Colonic mucosa (tissue), 4 donors: ENCODE data around the gene HACD2. TPM values are rescaled to one million over a fixed set of nuclear protein-coding genes. Genes with fewer than 3 reads are reported as not detected.

ENCODE experiments used
- DNase-seq: peaks from one replicate; pipeline ENCODE4 v3.0.0-alpha.2; 2020
- H3K27ac ChIP-seq: fragments of 200-600 bp; one replicate; pipeline ENCODE4 v1.8.0; 2021
- H3K27me3 ChIP-seq: fragments of 200-600 bp; one replicate; pipeline ENCODE4 v1.8.0; 2021
- H3K36me3 ChIP-seq: fragments of 200-600 bp; one replicate; pipeline ENCODE4 v1.8.0; 2021
- H3K4me1 ChIP-seq: fragments of 200-600 bp; one replicate; pipeline ENCODE4 v1.8.0; 2021; ENCODE audit warnings: mild to moderate bottlenecking
- H3K4me3 ChIP-seq: fragments of 200-600 bp; one replicate; pipeline ENCODE4 v1.8.0; 2021
- H3K9ac ChIP-seq, 2 donors: one replicate each; pipeline ENCODE4 v1.7.0; 2013; ENCODE audit warnings: control low read depth in 2 of 2, low read depth in 2 of 2, low read length in 2 of 2
- H3K9me3 ChIP-seq: fragments of 200-600 bp; one replicate; pipeline ENCODE4 v1.8.0; 2021
- intact Hi-C: fragments of 100-400 bp; cut with DNase I; formaldehyde crosslinking; loops from one replicate; pipeline ENCODE4 v1.14.1; 2022
- total RNA-seq, 2 donors: library from RNA; stranded (reverse); fragmentation: NEBNext Ultra II Directional in 1 of 2; extraction: Animal tissue kit (Norgen Biotek cat#: 25700) in 1 of 2; gene quantifications; one replicate each; pipeline ENCODE4 v1.2.1, GENCODE V29; 2021
- TF ChIP-seq, protein P1 (sequence below): fragments of 200-600 bp; IDR thresholded peaks from one replicate; pipeline ENCODE4 v1.8.0; 2022; ENCODE audit warnings: antibody characterized with exemption, mild to moderate bottlenecking
- donor health status: healthy.
- donor health status: DM: no; HTN: no; CAD: no.
- donor health status: DM: no; HTN: no; CAD: no.

HACD2 gene
- total RNA-seq, 2 donors from 2014 or later: 60.3 to 61.2 TPM

DNA sequence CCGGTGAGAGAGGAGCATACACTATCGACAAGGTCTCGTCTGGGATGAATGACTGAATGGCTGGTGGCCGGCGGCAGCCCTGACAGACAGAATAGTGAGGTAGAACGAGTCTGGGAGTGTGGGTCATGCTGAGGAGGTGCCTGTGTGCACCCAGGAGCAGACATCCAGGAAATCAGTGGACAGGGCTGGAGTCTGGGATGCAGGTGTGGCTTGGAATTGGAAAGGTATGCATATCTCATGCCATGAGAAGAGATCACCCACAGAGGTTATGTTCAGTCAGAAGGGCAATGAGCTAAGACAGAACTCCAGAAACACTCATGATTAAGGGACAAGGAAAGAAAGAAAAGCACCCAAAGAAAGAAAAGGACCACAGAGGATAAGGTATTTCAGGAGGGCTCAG lies 20.8 kb downstream of the HACD2 start:
- Histone ChIP-seq H3K36me3 (no peaks in the 10 kb centered on the region), H3K4me1 (no peaks in the 10 kb centered on the region), H3K9me3 (no peaks in the 10 kb centered on the region), H3K27me3 (no peaks in the 10 kb centered on the region), H3K4me3 (no peak overlapping the region), H3K9ac (no peak overlapping the region), H3K27ac (no peak overlapping the region)
- intact Hi-C loops: no loop called here
- DNase-seq: no peak
- TF ChIP-seq, protein P1, sequence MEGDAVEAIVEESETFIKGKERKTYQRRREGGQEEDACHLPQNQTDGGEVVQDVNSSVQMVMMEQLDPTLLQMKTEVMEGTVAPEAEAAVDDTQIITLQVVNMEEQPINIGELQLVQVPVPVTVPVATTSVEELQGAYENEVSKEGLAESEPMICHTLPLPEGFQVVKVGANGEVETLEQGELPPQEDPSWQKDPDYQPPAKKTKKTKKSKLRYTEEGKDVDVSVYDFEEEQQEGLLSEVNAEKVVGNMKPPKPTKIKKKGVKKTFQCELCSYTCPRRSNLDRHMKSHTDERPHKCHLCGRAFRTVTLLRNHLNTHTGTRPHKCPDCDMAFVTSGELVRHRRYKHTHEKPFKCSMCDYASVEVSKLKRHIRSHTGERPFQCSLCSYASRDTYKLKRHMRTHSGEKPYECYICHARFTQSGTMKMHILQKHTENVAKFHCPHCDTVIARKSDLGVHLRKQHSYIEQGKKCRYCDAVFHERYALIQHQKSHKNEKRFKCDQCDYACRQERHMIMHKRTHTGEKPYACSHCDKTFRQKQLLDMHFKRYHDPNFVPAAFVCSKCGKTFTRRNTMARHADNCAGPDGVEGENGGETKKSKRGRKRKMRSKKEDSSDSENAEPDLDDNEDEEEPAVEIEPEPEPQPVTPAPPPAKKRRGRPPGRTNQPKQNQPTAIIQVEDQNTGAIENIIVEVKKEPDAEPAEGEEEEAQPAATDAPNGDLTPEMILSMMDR: no peak

DNA sequence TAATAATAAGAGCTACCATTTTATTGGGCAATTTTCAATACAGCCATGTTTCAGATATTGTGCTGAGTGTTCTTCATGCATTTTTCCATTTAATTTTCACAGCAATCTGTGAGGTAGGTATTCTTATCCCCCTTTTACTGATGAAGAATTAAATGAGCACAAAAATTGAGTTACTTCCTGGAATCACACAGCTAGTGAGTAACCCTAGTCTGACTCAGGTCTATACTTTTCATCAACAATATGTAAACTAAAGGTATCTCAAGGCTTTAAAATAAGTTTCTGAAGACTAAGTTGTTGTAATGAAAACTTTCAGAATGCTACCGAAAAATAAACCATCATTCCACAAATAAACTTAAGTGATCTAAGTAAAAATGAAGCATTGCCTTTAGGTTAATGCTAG lies 22.3 kb downstream of the HACD2 start:
- Histone ChIP-seq H3K27ac (no peak overlapping the region), H3K36me3 (no peaks in the 10 kb centered on the region), H3K9ac (no peak overlapping the region), H3K27me3 (no peaks in the 10 kb centered on the region), H3K4me1 (no peaks in the 10 kb centered on the region), H3K4me3 (no peak overlapping the region), H3K9me3 (no peaks in the 10 kb centered on the region)
- intact Hi-C loops: no loop called here
- DNase-seq: no peak
- TF ChIP-seq, protein P1: no peak

DNA sequence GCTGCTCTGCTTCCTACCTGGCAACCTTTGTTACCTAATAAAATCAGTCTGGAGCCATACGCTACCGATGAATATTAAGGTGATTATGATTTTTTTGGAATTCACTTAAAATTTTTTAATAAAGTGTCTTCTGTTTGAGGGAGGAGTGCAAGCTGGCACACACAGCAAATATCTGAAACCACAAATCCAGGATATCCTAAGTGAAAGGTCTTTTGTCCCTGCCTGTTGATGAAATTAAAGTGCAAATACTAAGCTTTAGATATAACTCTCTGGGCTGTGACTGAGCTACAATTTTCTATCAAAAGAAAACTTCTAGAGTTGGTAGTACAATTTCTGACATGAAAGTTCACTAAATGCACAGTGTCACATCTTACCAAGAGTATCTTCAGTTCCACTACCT lies 23.7 kb downstream of the HACD2 start:
- no peak for DNase-seq
- intact Hi-C loops: no loop called here
- Histone ChIP-seq H3K9ac (no peak overlapping the region), H3K4me3 (no peak overlapping the region), H3K4me1 (no peaks in the 10 kb centered on the region), H3K27ac (no peak overlapping the region), H3K9me3 (no peaks in the 10 kb centered on the region), H3K36me3 (no peaks in the 10 kb centered on the region), H3K27me3 (no peaks in the 10 kb centered on the region)
- TF ChIP-seq, protein P1: no peak

DNA sequence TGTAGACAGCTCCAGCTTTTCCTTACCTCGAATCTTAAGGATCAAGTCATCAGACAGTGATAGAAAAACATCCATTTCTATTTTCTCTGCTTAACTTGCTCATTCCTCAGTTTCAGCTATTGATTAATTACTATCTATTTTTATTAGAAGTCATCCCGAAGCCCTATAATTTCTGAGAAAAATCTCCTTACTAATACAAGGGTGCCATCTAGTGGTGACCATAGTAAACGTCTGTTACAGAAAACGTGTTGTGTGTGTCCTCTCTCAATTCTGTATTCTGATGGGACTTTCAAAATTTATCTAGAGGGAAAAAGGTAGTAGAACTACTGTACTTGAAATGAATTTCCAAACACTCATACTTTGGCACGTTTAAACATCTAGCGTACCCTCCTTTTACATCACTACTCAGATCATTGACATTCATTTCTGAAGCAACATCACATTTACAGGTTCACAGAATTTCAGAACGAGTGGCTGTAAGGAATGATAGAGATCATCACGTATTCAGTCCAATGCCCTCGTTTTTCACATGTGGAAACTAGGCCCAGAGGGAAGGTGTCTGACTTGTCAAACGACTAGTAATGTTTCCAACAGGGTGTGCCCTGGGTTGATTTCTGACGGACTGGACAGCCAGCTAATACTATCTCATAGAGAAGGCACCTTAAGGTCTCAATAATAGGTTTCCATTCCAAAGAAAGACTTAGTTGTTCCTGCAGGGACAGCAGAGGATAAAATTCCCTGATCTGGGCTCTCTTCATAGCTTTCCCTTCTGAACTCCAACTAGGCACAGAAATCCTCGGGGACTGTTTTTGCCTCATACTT lies 25.6 kb downstream of the HACD2 start:
- Histone ChIP-seq H3K4me1 (no peaks in the 10 kb centered on the region), H3K4me3 (no peak overlapping the region), H3K9me3 (no peaks in the 10 kb centered on the region), H3K36me3 (no peaks in the 10 kb centered on the region), H3K27me3 (no peaks in the 10 kb centered on the region), H3K27ac (no peak overlapping the region), H3K9ac (no peak overlapping the region)
- intact Hi-C loops: loop anchor here (5.0 kb wide), 1 partner anchor 232 kb away; no protein-coding TSS in a partner anchor
- no peak for DNase-seq
- TF ChIP-seq, protein P1: peak; percentile 72

DNA sequence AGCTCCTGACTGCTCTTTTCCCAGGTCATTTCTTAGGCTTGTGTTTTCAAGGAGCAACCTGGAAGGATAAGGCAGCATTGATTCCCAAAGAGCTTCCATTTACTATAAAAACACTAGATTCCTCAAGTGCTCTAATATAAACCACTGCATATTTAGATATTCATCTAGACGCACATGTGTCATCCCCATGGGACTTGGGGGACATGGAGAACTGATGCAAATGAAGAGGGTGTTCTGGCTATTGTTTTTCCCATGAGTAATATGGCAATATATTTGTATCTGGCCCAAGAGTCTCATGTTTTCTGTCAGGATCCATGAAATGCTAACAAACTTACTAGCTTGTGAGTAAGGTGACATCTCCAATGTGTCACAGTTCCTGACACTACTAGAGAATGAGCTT lies 31.3 kb downstream of the HACD2 start:
- no peak for DNase-seq
- H3K4me3 ChIP-seq: no peak overlapping the region
- no peaks in the 10 kb centered on the region for H3K4me1 ChIP-seq
- no peaks in the 10 kb centered on the region for H3K27me3 ChIP-seq
- H3K27ac ChIP-seq: no peak overlapping the region
- TF ChIP-seq, protein P1: no peak
- intact Hi-C loops: no loop called here
- no peaks in the 10 kb centered on the region for H3K36me3 ChIP-seq
- H3K9ac ChIP-seq: no peak overlapping the region
- no peaks in the 10 kb centered on the region for H3K9me3 ChIP-seq
